HPDE6-E6E7 (cell line): ENCODE measurements around the gene MYOD1.
A peak's percentile ranks its signal among the peaks of the same experiment; 100 is the strongest.

Experiments used
- DNase-seq: peaks from one replicate; pipeline ENCODE4 v3.0.0; 2011; ENCODE audit warnings: missing footprints; ENCODE audit errors: extremely low spot score

MYOD1 gene

GRCh38 chr11:17734986-17735817, 15.8 kb downstream of the MYOD1 start:
- peak; percentile 58 for DNase-seq

GRCh38 chr11:17735818-17736578, 16.6 kb downstream of the MYOD1 start:
- no peak for DNase-seq

GRCh38 chr11:17736579-17736893, 17.2 kb downstream of the MYOD1 start:
- DNase-seq = no peak

- no peak for DNase-seq
These were observed 17.8 kb downstream of the MYOD1 start for GRCh38 chr11:17736930-17737817.

- DNase-seq = no peak
These were observed 19.0 kb downstream of the MYOD1 start for GRCh38 chr11:17738151-17738973.

GRCh38 chr11:17739945-17740338, 20.6 kb downstream of the MYOD1 start:
- no peak for DNase-seq

GRCh38 chr11:17740649-17741235, 21.4 kb downstream of the MYOD1 start:
- no peak for DNase-seq

- DNase-seq = no peak
These were observed 22.1 kb downstream of the MYOD1 start for GRCh38 chr11:17741487-17741886.

- no peak for DNase-seq
These were observed 22.6 kb downstream of the MYOD1 start for GRCh38 chr11:17742019-17742418.

GRCh38 chr11:17743026-17743807, 23.8 kb downstream of the MYOD1 start:
- no peak for DNase-seq

- DNase-seq = no peak
These were observed 24.4 kb downstream of the MYOD1 start for GRCh38 chr11:17743808-17744119.

- no peak for DNase-seq
These were observed 25.0 kb downstream of the MYOD1 start for GRCh38 chr11:17744151-17744940.

- no peak for DNase-seq
These were observed 25.8 kb downstream of the MYOD1 start for GRCh38 chr11:17745023-17745772.

- DNase-seq = no peak
These were observed 26.7 kb downstream of the MYOD1 start for GRCh38 chr11:17746096-17746495.

GRCh38 chr11:17747131-17747955, 28.0 kb downstream of the MYOD1 start:
- DNase-seq = no peak

GRCh38 chr11:17748044-17748443, 28.7 kb downstream of the MYOD1 start:
- no peak for DNase-seq

- no peak for DNase-seq
These were observed 29.7 kb downstream of the MYOD1 start for GRCh38 chr11:17748761-17749721.
